ENCODE data around the gene SLC28A2.
"Not testable (repeated sequence)": the region's sequence is repeated elsewhere in the genome, so short reads cannot be mapped to it uniquely, and the experiment has no call there.

SLC28A2 gene

DNA sequence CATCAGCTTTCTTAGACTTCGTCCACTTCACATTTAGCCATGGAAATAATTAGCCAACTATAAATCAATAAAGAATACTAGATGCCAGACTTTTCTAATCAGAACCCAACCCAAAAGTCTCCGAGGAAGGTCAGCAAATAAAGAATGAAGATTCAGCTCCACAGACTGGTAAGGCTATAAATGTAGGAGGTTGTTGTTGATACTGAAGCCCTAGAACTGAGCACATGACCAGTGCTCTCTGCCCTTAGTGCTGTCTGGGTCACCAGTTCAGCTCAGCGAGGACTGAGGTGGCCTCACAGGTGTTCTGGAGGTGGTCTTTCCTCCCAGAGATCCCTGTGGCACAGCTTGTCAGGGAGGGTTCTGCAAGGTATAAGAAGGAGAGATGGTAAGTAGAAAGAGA, 20.9 kb upstream of the SLC28A2 start:
- Histone ChIP-seq H3K9ac (ENCODE audit: low read depth, low read length) (no peak overlapping the region), H3K9me3 (ENCODE audit: insufficient read depth, low read depth, low read length) (peaks cover 20% of the 10 kb centered on the region)

DNA sequence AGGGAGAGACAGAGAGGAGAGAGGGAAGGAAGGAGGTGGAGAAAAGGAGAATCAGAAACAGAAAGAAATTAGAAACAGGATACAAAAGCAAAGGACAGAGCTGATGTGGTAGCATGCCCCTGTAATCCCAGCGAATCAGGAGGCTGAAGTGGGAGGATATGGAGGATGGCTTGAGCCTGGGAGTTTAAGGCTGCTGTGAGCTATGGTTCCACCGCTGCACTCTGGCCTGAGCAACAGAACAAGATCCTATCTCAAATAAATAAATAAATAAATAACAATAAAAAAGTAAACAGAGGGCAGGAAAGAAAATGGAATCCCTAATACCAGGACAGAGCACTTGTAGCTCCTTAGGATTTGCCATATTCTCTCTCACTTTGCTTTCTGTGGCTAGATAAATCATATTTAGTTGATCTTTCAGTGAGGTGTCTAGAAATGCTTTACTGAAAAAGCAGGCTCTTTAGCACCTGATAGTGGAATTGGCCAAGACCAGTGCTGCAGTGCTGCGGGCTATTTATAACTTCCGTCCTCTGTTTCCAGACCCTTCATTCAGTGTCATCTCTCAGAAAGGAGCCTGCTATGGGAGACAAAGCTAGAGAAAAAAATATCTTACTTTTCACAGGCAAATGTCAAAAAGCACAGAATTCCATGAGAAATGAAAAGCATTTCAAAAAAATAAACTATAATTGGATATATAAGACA, 20.0 kb upstream of the SLC28A2 start:
- Histone ChIP-seq H3K4me3 (ENCODE audit: low read length) (no peak overlapping the region), H3K4me1 (ENCODE audit: insufficient read depth, low read length) (no peaks in the 10 kb centered on the region), H3K27ac (ENCODE audit: low read length) (no peak overlapping the region), H3K36me3 (ENCODE audit: insufficient read depth, low read depth, low read length) (no peaks in the 10 kb centered on the region), H3K9ac (ENCODE audit: low read depth, low read length) (no peak overlapping the region), H3K9me3 (ENCODE audit: insufficient read depth, low read depth, low read length) (peaks cover 20% of the 10 kb centered on the region), H3K27me3 (ENCODE audit: insufficient read depth, low read length) (no peaks in the 10 kb centered on the region)

More for the DNA sequence above, 20.9 kb upstream of the SLC28A2 start:
- Histone ChIP-seq H3K27ac (ENCODE audit: low read length) (no peak overlapping the region), H3K4me3 (ENCODE audit: low read length) (no peak overlapping the region), H3K36me3 (ENCODE audit: insufficient read depth, low read depth, low read length) (no peaks in the 10 kb centered on the region), H3K4me1 (ENCODE audit: insufficient read depth, low read length) (no peaks in the 10 kb centered on the region), H3K27me3 (ENCODE audit: insufficient read depth, low read length) (no peaks in the 10 kb centered on the region)

DNA sequence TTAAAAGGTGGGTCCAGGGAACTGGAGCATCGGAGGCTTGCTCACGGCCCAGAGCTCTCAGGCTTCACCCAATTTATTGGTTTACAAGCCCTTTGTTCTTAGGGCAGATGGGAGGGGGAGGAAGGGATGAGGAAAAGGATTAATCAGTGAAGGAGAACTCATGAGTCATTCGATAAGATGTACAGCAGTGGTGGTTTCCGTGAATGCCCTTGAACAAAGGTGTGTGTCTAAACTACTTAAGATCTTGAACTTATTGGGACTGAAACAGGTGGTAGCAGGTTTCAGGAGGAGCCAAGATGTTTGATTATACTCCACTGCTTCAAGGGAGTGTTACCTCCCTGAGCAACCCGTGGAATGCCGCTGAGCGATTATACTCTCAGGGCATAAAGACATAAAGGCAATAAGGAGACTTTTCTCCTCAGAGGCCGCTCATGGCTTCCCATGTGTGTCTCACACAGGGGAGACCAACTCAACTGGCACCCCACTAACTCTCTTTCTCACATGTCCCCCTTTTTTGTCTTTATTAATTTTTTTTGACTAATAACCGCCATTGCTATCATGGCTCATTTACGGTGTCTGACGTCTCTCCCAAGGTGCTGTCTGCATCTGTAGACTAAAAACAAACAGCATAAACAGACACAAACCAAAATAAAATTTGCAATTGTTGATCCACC, 17.3 kb upstream of the SLC28A2 start:
- peaks cover 33% of the 10 kb centered on the region for H3K9me3 ChIP-seq (ENCODE audit: insufficient read depth, low read depth, low read length)
- H3K27ac ChIP-seq (ENCODE audit: low read length) = no peak overlapping the region
- no peaks in the 10 kb centered on the region for H3K4me1 ChIP-seq (ENCODE audit: insufficient read depth, low read length)
- no peaks in the 10 kb centered on the region for H3K36me3 ChIP-seq (ENCODE audit: insufficient read depth, low read depth, low read length)
- no peak overlapping the region for H3K9ac ChIP-seq (ENCODE audit: low read depth, low read length)
- no peak overlapping the region for H3K4me3 ChIP-seq (ENCODE audit: low read length)
- no peaks in the 10 kb centered on the region for H3K27me3 ChIP-seq (ENCODE audit: insufficient read depth, low read length)

DNA sequence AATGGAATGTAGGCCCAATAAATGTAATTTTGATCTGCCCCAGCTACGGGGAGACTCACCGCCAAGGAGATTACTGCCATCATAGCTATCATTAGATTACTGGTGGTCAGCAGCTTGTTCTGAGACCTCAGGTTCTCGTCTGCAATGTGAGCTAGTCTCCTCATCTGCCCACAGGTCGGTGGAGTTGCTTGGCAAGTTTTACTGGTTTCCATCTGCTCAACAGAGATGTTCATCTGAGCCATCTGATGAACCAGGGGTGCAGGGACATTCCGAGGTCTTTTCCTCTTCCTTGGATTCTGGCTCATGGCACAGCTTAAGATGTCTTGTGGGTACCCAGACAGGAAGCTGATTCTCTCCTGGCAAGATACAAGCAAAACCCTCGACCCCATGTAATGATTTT, 15.2 kb upstream of the SLC28A2 start:
- H3K27ac ChIP-seq (ENCODE audit: low read length) = not testable (repeated sequence)
- H3K9me3 ChIP-seq (ENCODE audit: insufficient read depth, low read depth, low read length) = peaks cover 53% of the 10 kb centered on the region

DNA sequence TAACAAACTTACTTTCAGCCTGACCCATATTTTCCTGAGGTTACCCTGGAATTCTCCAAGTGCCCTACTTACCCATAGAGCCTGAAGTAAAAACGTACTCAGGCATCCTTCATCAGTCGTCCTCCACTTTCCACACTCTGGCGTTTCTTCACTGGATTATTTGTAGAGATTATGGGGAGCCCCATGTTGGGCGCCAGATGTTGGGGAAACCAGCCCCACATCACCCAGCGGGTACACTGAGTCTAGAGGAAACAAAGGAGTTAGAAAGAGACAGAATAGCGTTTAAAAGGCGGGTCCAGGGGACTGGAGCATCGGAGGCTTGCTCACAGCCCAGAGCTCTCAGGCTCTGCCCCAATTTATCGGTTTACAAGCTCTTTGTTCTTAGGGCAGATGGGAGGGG, 9.7 kb upstream of the SLC28A2 start:
- no peak overlapping the region for H3K4me3 ChIP-seq (ENCODE audit: low read length)
- no peaks in the 10 kb centered on the region for H3K27me3 ChIP-seq (ENCODE audit: insufficient read depth, low read length)
- no peaks in the 10 kb centered on the region for H3K4me1 ChIP-seq (ENCODE audit: insufficient read depth, low read length)
- H3K36me3 ChIP-seq (ENCODE audit: insufficient read depth, low read depth, low read length) = no peaks in the 10 kb centered on the region
- peaks cover 63% of the 10 kb centered on the region for H3K9me3 ChIP-seq (ENCODE audit: insufficient read depth, low read depth, low read length)
- no peak overlapping the region for H3K27ac ChIP-seq (ENCODE audit: low read length)
- no peak overlapping the region for H3K9ac ChIP-seq (ENCODE audit: low read depth, low read length)

More for the DNA sequence above, 15.2 kb upstream of the SLC28A2 start:
- not testable (repeated sequence) for H3K4me1 ChIP-seq (ENCODE audit: insufficient read depth, low read length); H3K4me3 ChIP-seq (ENCODE audit: low read length); H3K36me3 ChIP-seq (ENCODE audit: insufficient read depth, low read depth, low read length); H3K27me3 ChIP-seq (ENCODE audit: insufficient read depth, low read length); H3K9ac ChIP-seq (ENCODE audit: low read depth, low read length)

DNA sequence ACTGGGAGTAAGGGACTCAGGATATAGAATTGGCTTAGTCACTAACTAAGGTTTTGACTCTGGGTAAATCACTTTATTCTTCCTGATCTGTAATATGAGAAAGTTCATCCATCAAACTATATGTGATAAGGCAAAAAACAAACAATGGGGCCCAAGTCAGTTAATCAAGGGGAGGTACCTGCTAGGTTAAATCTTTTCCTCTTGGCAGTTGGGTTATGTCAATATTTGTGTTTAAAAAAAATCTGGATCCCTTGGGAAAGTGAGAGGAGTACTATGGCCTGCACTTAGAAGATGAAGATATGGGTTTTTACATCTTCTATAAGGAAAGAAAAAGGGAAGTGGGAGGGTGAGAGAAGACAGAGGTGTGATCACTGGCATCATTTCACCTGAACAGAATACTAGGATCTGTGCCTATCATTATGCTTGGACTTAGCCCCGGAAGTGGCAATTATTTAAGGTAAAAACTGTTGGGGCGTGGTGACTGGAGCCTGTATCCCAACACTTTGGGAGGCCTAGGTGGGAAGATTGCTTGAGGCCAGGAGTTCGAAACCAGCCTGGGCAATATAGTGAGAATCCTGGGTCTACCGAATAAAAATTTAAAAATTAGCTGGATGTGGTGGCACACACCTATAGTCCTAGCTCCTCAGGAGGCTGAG, 2.8 kb upstream of the SLC28A2 start:
- Histone ChIP-seq H3K36me3 (ENCODE audit: insufficient read depth, low read depth, low read length) (no peaks in the 10 kb centered on the region), H3K4me1 (ENCODE audit: insufficient read depth, low read length) (no peaks in the 10 kb centered on the region), H3K9me3 (ENCODE audit: insufficient read depth, low read depth, low read length) (peaks cover 9% of the 10 kb centered on the region), H3K4me3 (ENCODE audit: low read length) (no peak overlapping the region), H3K9ac (ENCODE audit: low read depth, low read length) (no peak overlapping the region), H3K27me3 (ENCODE audit: insufficient read depth, low read length) (no peaks in the 10 kb centered on the region), H3K27ac (ENCODE audit: low read length) (no peak overlapping the region)

DNA sequence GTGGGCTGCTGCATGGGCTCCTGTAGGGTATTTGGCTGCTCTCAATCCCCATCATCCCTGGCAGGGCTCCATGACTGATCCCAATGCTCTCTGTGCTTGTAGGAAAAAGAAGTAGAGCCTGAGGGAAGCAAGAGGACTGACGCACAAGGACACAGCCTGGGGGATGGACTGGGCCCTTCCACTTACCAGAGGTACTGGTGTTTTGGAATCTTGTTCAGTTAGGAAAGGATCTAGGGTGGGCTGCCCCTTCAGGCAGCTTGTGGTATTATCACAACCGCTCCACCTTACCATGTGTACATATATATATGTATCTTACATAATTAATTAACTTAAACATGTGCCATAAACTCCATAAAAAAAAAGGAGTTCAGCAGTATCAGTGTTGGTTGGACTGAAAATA, 1.3 kb downstream of the SLC28A2 start:
- Histone ChIP-seq H3K9me3 (ENCODE audit: insufficient read depth, low read depth, low read length) (no peaks in the 10 kb centered on the region), H3K27me3 (ENCODE audit: insufficient read depth, low read length) (no peaks in the 10 kb centered on the region), H3K9ac (ENCODE audit: low read depth, low read length) (no peak overlapping the region), H3K27ac (ENCODE audit: low read length) (no peak overlapping the region), H3K36me3 (ENCODE audit: insufficient read depth, low read depth, low read length) (no peaks in the 10 kb centered on the region), H3K4me1 (ENCODE audit: insufficient read depth, low read length) (no peaks in the 10 kb centered on the region), H3K4me3 (ENCODE audit: low read length) (no peak overlapping the region)

DNA sequence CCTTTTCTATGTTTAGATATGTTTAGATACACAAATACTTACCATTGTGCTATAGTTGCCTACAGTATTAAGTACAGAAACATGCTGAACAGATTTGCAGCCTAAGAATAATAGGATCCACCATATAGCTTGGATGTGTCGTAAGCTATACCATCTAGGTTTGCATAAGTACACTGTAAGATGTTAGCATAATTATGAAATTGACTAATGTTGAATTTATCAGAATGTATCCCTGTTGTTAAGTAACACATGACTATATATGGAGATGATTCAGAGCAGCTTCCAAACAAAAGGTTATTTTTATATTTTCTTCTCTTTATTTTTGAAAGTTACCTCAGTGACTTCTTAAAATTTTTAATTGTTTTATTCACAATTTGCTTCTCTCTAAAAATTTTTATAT, 2.4 kb downstream of the SLC28A2 start:
- no peaks in the 10 kb centered on the region for H3K36me3 ChIP-seq (ENCODE audit: insufficient read depth, low read depth, low read length)
- H3K9me3 ChIP-seq (ENCODE audit: insufficient read depth, low read depth, low read length) = no peaks in the 10 kb centered on the region
- no peaks in the 10 kb centered on the region for H3K4me1 ChIP-seq (ENCODE audit: insufficient read depth, low read length)
- H3K27ac ChIP-seq (ENCODE audit: low read length) = no peak overlapping the region
- no peak overlapping the region for H3K9ac ChIP-seq (ENCODE audit: low read depth, low read length)
- no peak overlapping the region for H3K4me3 ChIP-seq (ENCODE audit: low read length)
- no peaks in the 10 kb centered on the region for H3K27me3 ChIP-seq (ENCODE audit: insufficient read depth, low read length)

DNA sequence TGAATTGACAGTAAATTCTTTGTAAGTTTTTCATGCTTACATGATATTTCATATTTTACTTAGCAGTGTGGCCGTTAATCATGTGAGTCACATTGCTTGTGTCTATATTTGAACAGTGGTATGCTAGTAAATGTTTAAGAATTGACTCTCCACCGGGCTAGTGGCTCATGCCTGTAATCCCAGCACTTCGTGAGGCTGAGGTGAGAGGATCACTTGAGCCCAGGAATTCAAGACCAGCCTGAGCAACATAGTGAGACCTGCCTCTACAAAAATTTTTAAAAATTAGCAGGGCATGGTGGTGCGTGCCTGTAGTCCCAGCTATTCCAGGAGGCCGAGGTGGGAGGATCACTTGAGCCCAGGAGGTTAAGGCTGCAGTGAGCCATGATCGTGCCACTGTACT, 2.8 kb downstream of the SLC28A2 start:
- not testable (repeated sequence) for H3K27ac ChIP-seq (ENCODE audit: low read length); H3K4me1 ChIP-seq (ENCODE audit: insufficient read depth, low read length); H3K9ac ChIP-seq (ENCODE audit: low read depth, low read length); H3K9me3 ChIP-seq (ENCODE audit: insufficient read depth, low read depth, low read length); H3K4me3 ChIP-seq (ENCODE audit: low read length); H3K36me3 ChIP-seq (ENCODE audit: insufficient read depth, low read depth, low read length); H3K27me3 ChIP-seq (ENCODE audit: insufficient read depth, low read length)

DNA sequence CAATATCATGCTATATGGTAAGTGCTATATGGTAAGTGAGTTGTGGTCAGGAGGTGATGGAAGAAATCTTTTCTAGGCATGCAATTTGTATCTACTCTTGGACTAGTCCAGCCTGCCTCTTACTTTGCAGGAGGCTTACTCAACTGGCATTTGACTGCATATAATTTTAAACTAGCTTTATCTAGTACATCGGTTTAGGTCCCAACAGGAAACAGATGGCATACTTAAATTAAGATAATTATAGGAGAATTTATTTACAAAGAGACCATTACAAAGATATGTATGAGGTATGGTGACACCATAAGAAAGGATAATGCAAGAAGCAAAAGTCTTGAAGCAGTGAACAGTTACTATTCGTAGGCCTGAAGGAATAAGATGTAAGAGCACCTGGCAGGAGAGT, 7.8 kb downstream of the SLC28A2 start:
- no peak overlapping the region for H3K9ac ChIP-seq (ENCODE audit: low read depth, low read length)
- no peaks in the 10 kb centered on the region for H3K36me3 ChIP-seq (ENCODE audit: insufficient read depth, low read depth, low read length)
- no peaks in the 10 kb centered on the region for H3K4me1 ChIP-seq (ENCODE audit: insufficient read depth, low read length)
- no peak overlapping the region for H3K4me3 ChIP-seq (ENCODE audit: low read length)
- no peak overlapping the region for H3K27ac ChIP-seq (ENCODE audit: low read length)
- H3K27me3 ChIP-seq (ENCODE audit: insufficient read depth, low read length) = no peaks in the 10 kb centered on the region
- H3K9me3 ChIP-seq (ENCODE audit: insufficient read depth, low read depth, low read length) = no peaks in the 10 kb centered on the region

DNA sequence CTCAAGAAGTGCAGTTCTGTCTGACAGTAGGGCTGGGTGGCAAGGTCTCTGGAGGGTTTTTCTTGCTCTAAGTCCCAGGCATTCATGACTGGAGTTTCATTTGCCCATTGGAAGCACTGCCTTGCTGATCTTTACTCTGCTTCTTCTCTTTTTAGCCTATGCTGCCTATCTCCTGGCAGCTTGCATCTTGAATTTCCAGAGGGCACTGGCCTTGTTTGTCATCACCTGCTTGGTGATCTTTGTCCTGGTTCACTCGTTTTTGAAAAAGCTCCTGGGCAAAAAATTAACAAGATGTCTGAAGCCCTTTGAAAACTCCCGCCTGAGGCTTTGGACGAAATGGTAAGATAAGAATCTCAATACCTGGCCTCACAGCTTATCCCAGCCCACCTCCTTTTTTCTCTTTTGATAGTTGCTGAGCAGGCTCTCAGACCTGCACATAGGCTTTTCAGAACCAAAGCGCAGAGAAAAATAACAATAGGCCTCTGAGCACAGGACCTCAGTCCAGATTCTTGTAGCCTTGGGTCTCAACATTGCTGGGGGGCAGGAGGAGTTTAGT, 10.9 kb downstream of the SLC28A2 start:
- no peak overlapping the region for H3K4me3 ChIP-seq (ENCODE audit: low read length)
- no peaks in the 10 kb centered on the region for H3K36me3 ChIP-seq (ENCODE audit: insufficient read depth, low read depth, low read length)
- no peak overlapping the region for H3K9ac ChIP-seq (ENCODE audit: low read depth, low read length)

DNA sequence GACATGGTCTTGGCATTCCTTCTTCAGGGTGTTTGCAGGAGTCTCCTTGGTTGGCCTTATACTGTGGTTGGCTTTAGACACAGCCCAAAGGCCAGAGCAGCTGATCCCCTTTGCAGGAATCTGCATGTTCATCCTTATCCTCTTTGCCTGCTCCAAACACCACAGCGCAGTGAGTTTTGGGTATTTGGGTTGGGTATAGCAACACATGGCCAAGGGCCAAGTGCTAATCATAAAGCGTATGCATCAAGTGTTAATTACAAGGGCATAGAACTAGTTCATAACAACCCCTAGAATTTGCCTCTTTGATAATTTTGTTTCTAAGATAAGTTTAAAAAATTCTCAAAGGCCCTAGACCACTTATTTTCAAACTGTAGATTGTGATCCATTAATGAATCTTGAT, 11.8 kb downstream of the SLC28A2 start:
- Histone ChIP-seq H3K9me3 (ENCODE audit: insufficient read depth, low read depth, low read length) (no peaks in the 10 kb centered on the region), H3K27me3 (ENCODE audit: insufficient read depth, low read length) (no peaks in the 10 kb centered on the region), H3K4me1 (ENCODE audit: insufficient read depth, low read length) (no peaks in the 10 kb centered on the region), H3K4me3 (ENCODE audit: low read length) (no peak overlapping the region), H3K36me3 (ENCODE audit: insufficient read depth, low read depth, low read length) (no peaks in the 10 kb centered on the region), H3K9ac (ENCODE audit: low read depth, low read length) (no peak overlapping the region), H3K27ac (ENCODE audit: low read length) (no peak overlapping the region)

More for the DNA sequence above, 10.9 kb downstream of the SLC28A2 start:
- Histone ChIP-seq H3K9me3 (ENCODE audit: insufficient read depth, low read depth, low read length) (no peaks in the 10 kb centered on the region), H3K4me1 (ENCODE audit: insufficient read depth, low read length) (no peaks in the 10 kb centered on the region), H3K27me3 (ENCODE audit: insufficient read depth, low read length) (no peaks in the 10 kb centered on the region), H3K27ac (ENCODE audit: low read length) (no peak overlapping the region)
